ENCODE measurements around the gene NRARP. TPM values are rescaled to one million over a fixed set of nuclear protein-coding genes. Genes with fewer than 3 reads are reported as not detected.
A peak's percentile ranks its signal among the peaks of the same experiment; 100 is the strongest.

The NRARP gene
- polyA plus RNA-seq, 3 donors = 15.4 TPM; not detected in 2

- peak overlapping the region; percentile 15 to 59 (median 20) for H3K4me3 ChIP-seq (replicated peaks in 1 of 3; ENCODE audit: low read depth in 2 of 3, low read length in 3 of 3)
- peak; percentile 47 to 82 (median 73) for DNase-seq
- peaks cover 33 to 85% of the 10 kb centered on the region in 2 donors for H3K27me3 ChIP-seq (ENCODE audit: control insufficient read depth in 2 of 2, insufficient read depth in 2 of 2, low read length in 2 of 2)
- Mint-ChIP-seq H3K36me3 (peaks cover 3 to 5% of the 10 kb centered on the region in 2 donors), H3K4me1 (peaks cover 25% of the 10 kb centered on the region), H3K27ac (no peak overlapping the region), H3K4me3 (peak overlapping the region; percentile 24 to 62), H3K27me3 (ENCODE audit: low read depth in 3 of 3) (peaks cover 67 to 89% (median 74%) of the 10 kb centered on the region in 3 donors), H3K9me3 (peaks cover 0 to 12% (median 6%) of the 10 kb centered on the region in 7 donors)
- peaks cover 3 to 9% of the 10 kb centered on the region in 2 donors for H3K9me3 ChIP-seq (replicated peaks in 1 of 2; ENCODE audit: control insufficient read depth in 1 of 2, insufficient read depth in 1 of 2, low read length in 2 of 2)
- 2% methylated on average over 75 of the region's 78 CpGs for WGBS (ENCODE audit: insufficient coverage)
- H3K9ac ChIP-seq (ENCODE audit: insufficient read depth, low read length, poor library complexity, severe bottlenecking) = peak overlapping the region; percentile 54
- no peak overlapping the region for H3K27ac ChIP-seq (ENCODE audit: low read depth in 1 of 2, low read length in 2 of 2)
- no peaks in the 10 kb centered on the region for H3K79me2 ChIP-seq (ENCODE audit: insufficient read depth, low read length)
- no peaks in the 10 kb centered on the region for H4K20me1 ChIP-seq (ENCODE audit: insufficient read depth, low read length)
- no peaks in the 10 kb centered on the region for H3K36me3 ChIP-seq (replicated peaks in 1 of 2; ENCODE audit: control insufficient read depth in 1 of 2, insufficient read depth in 2 of 2, low read length in 2 of 2)
- H3K4me1 ChIP-seq (ENCODE audit: control insufficient read depth in 1 of 2, insufficient read depth in 2 of 2, low read length in 2 of 2) = peaks cover 36 to 50% of the 10 kb centered on the region in 2 donors
- H3K4me2 ChIP-seq (replicated peaks; ENCODE audit: extremely low read depth, low read length, poor library complexity, severe bottlenecking) = peak overlapping the region; percentile 69
- peak; percentile 88 for TF ChIP-seq CTCF (IDR thresholded peaks at IDR 0.05)
- H2AFZ ChIP-seq (ENCODE audit: insufficient read depth, low read depth, low read length, poor library complexity, severe bottlenecking) = peak overlapping the region; percentile 74
- intact Hi-C loops (cut with micrococcal nuclease) = loop anchor here (2.0 kb wide), 1 partner anchor 24 kb away; no protein-coding TSS in a partner anchor
Measured at GRCh38 chr9:137302449-137303150, 529 bp upstream of the NRARP start.

GRCh38 chr9:137301081-137301947 is 757 bp downstream of the NRARP start:
- peak overlapping the region; percentile 7 to 69 (median 23) for H3K4me3 ChIP-seq (replicated peaks in 1 of 3; ENCODE audit: low read depth in 2 of 3, low read length in 3 of 3)
- H3K4me2 ChIP-seq (replicated peaks; ENCODE audit: extremely low read depth, low read length, poor library complexity, severe bottlenecking) = peak overlapping the region; percentile 74
- H3K4me3 Mint-ChIP-seq = peak overlapping the region; percentile 74 to 91
- peak in 1 of 3 donors; percentile 29 for DNase-seq
- H3K27me3 Mint-ChIP-seq (ENCODE audit: low read depth in 3 of 3) = peaks cover 67 to 89% (median 73%) of the 10 kb centered on the region in 3 donors
- peaks cover 39 to 85% of the 10 kb centered on the region in 2 donors for H3K27me3 ChIP-seq (ENCODE audit: control insufficient read depth in 2 of 2, insufficient read depth in 2 of 2, low read length in 2 of 2)
- peak; percentile 22 for TF ChIP-seq CTCF (IDR thresholded peaks at IDR 0.05)
- H3K79me2 ChIP-seq (ENCODE audit: insufficient read depth, low read length) = no peaks in the 10 kb centered on the region
- H2AFZ ChIP-seq (ENCODE audit: insufficient read depth, low read depth, low read length, poor library complexity, severe bottlenecking) = peak overlapping the region; percentile 70
- peak overlapping the region; percentile 32 for H3K9ac ChIP-seq (ENCODE audit: insufficient read depth, low read length, poor library complexity, severe bottlenecking)
- intact Hi-C loops (cut with micrococcal nuclease) = no loop called here
- peaks cover 23 to 37% of the 10 kb centered on the region in 2 donors for H3K4me1 ChIP-seq (ENCODE audit: control insufficient read depth in 1 of 2, insufficient read depth in 2 of 2, low read length in 2 of 2)
- H3K9me3 ChIP-seq (replicated peaks in 1 of 2; ENCODE audit: control insufficient read depth in 1 of 2, insufficient read depth in 1 of 2, low read length in 2 of 2) = peaks cover 0 to 9% of the 10 kb centered on the region in 2 donors
- under 1% methylated on average over 115 of the region's 115 CpGs for WGBS (ENCODE audit: insufficient coverage)
- H4K20me1 ChIP-seq (ENCODE audit: insufficient read depth, low read length) = no peaks in the 10 kb centered on the region
- peaks cover 0 to 16% (median 9%) of the 10 kb centered on the region in 7 donors for H3K9me3 Mint-ChIP-seq
- H3K27ac ChIP-seq (ENCODE audit: low read depth in 1 of 2, low read length in 2 of 2) = no peak overlapping the region
- H3K4me1 Mint-ChIP-seq = peaks cover 21% of the 10 kb centered on the region
- peaks cover 3 to 9% of the 10 kb centered on the region in 2 donors for H3K36me3 Mint-ChIP-seq
- no peaks in the 10 kb centered on the region for H3K36me3 ChIP-seq (replicated peaks in 1 of 2; ENCODE audit: control insufficient read depth in 1 of 2, insufficient read depth in 2 of 2, low read length in 2 of 2)
- peak overlapping the region in 1 of 7 donors; percentile 60 for H3K27ac Mint-ChIP-seq
